ENCODE data around the gene CYP26B1.

The CYP26B1 gene

GRCh38 chr2:72138921-72139381 is 8.7 kb downstream of the CYP26B1 start:
- no peak overlapping the region for H3K27ac Mint-ChIP-seq
- no peak overlapping the region for H3K4me3 Mint-ChIP-seq
- H3K9me3 Mint-ChIP-seq = no peaks in the 10 kb centered on the region
- TF ChIP-seq CTCF (IDR thresholded peaks at IDR 0.05; ENCODE audit: unreplicated experiment in 3 of 3) = no peak
- no peaks in the 10 kb centered on the region for H3K36me3 Mint-ChIP-seq (ENCODE audit: low read depth)
- peaks cover 59% of the 10 kb centered on the region for H3K27me3 Mint-ChIP-seq (ENCODE audit: low read depth)
- peaks cover 15% of the 10 kb centered on the region for H3K4me1 Mint-ChIP-seq

- H3K36me3 Mint-ChIP-seq (ENCODE audit: low read depth) = no peaks in the 10 kb centered on the region
- H3K27me3 Mint-ChIP-seq (ENCODE audit: low read depth) = peaks cover 52% of the 10 kb centered on the region
- H3K27ac Mint-ChIP-seq = no peak overlapping the region
- no peaks in the 10 kb centered on the region for H3K9me3 Mint-ChIP-seq
- TF ChIP-seq CTCF (IDR thresholded peaks at IDR 0.05; ENCODE audit: unreplicated experiment in 3 of 3) = no peak
- no peak overlapping the region for H3K4me3 Mint-ChIP-seq
- H3K4me1 Mint-ChIP-seq = peaks cover 9% of the 10 kb centered on the region
Measured at GRCh38 chr2:72138011-72138881, 9.4 kb downstream of the CYP26B1 start.

- H3K4me3 Mint-ChIP-seq = no peak overlapping the region
- peaks cover 3% of the 10 kb centered on the region for H3K36me3 Mint-ChIP-seq (ENCODE audit: low read depth)
- H3K9me3 Mint-ChIP-seq = no peaks in the 10 kb centered on the region
- no peak overlapping the region for H3K27ac Mint-ChIP-seq
- H3K27me3 Mint-ChIP-seq (ENCODE audit: low read depth) = peaks cover 45% of the 10 kb centered on the region
- peak; percentile 87 to 93 (median 89) for TF ChIP-seq CTCF (IDR thresholded peaks at IDR 0.05; ENCODE audit: unreplicated experiment in 3 of 3)
- peaks cover 5% of the 10 kb centered on the region for H3K4me1 Mint-ChIP-seq
Measured at GRCh38 chr2:72137498-72138010, 10.1 kb downstream of the CYP26B1 start.

- Mint-ChIP-seq H3K9me3 (no peaks in the 10 kb centered on the region), H3K27ac (no peak overlapping the region), H3K36me3 (ENCODE audit: low read depth) (peaks cover 3% of the 10 kb centered on the region), H3K27me3 (ENCODE audit: low read depth) (peaks cover 40% of the 10 kb centered on the region), H3K4me1 (no peaks in the 10 kb centered on the region), H3K4me3 (no peak overlapping the region)
- no peak for TF ChIP-seq CTCF (IDR thresholded peaks at IDR 0.05; ENCODE audit: unreplicated experiment in 3 of 3)
Measured at GRCh38 chr2:72136933-72137497, 10.6 kb downstream of the CYP26B1 start.

- H3K27me3 Mint-ChIP-seq (ENCODE audit: low read depth) = peaks cover 33% of the 10 kb centered on the region
- peaks cover 3% of the 10 kb centered on the region for H3K36me3 Mint-ChIP-seq (ENCODE audit: low read depth)
- H3K4me3 Mint-ChIP-seq = no peak overlapping the region
- H3K27ac Mint-ChIP-seq = no peak overlapping the region
- no peaks in the 10 kb centered on the region for H3K9me3 Mint-ChIP-seq
- no peak for TF ChIP-seq CTCF (IDR thresholded peaks at IDR 0.05; ENCODE audit: unreplicated experiment in 3 of 3)
- peaks cover under 1% of the 10 kb centered on the region for H3K4me1 Mint-ChIP-seq
Measured at GRCh38 chr2:72136331-72136730, 11.3 kb downstream of the CYP26B1 start.
